ENCODE measurements around the gene RPS6KA3. TPM values are rescaled to one million over a fixed set of nuclear protein-coding genes. Genes with fewer than 3 reads are reported as not detected.

The RPS6KA3 gene
- total and polyA plus RNA-seq, 4 donors, result 12.5 to 81.4 (median 39.3) TPM

GRCh38 chrX:20260885-20261284, 5.8 kb downstream of the RPS6KA3 start:
- no peaks in the 10 kb centered on the region for H3K9me3 ChIP-seq (ENCODE audit: control insufficient read depth in 4 of 4, insufficient read depth in 3 of 4, low read length in 3 of 4)
- ATAC-seq (ENCODE audit: insufficient read depth, low FRiP score), result no peak
- WGBS, 2 donors, result 21 to 48% methylated on average over 2 of the region's 2 CpGs
- no peak overlapping the region for H3K27ac ChIP-seq (ENCODE audit: low read depth in 1 of 2, low read length in 1 of 2)
- H3K4me1 ChIP-seq (ENCODE audit: control insufficient read depth in 5 of 5, insufficient read depth in 5 of 5, low read length in 5 of 5), result peaks cover 0 to 7% (median 0%) of the 10 kb centered on the region in 5 donors
- TF ChIP-seq CTCF (IDR thresholded peaks at IDR 0.05; ENCODE audit: control extremely low read depth, extremely low read depth), result no peak
- H3K36me3 ChIP-seq (ENCODE audit: control insufficient read depth in 4 of 4, insufficient read depth in 4 of 4, low read length in 4 of 4), result peaks cover 0 to 1% (median 0%) of the 10 kb centered on the region in 4 donors
- no peak for DNase-seq
- H3K4me3 ChIP-seq, result no peak overlapping the region
- H3K9ac ChIP-seq (ENCODE audit: insufficient read depth in 1 of 2, low read length in 2 of 2), result no peak overlapping the region
- H3K27me3 ChIP-seq (ENCODE audit: control insufficient read depth in 3 of 3, insufficient read depth in 3 of 3, low read length in 2 of 3), result peaks cover 4 to 48% (median 25%) of the 10 kb centered on the region in 3 donors

- no peaks in the 10 kb centered on the region for H3K4me1 ChIP-seq (ENCODE audit: control insufficient read depth in 5 of 5, insufficient read depth in 5 of 5, low read length in 5 of 5)
- no peak for DNase-seq
- H3K9ac ChIP-seq (ENCODE audit: insufficient read depth in 1 of 2, low read length in 2 of 2), result no peak overlapping the region
- H3K4me3 ChIP-seq, result no peak overlapping the region
- no peak overlapping the region for H3K27ac ChIP-seq (ENCODE audit: low read depth in 1 of 2, low read length in 1 of 2)
- ATAC-seq (ENCODE audit: insufficient read depth, low FRiP score), result no peak
- no peaks in the 10 kb centered on the region for H3K9me3 ChIP-seq (ENCODE audit: control insufficient read depth in 4 of 4, insufficient read depth in 3 of 4, low read length in 3 of 4)
- 76 to 83% methylated on average over 4 of the region's 4 CpGs for WGBS, 2 donors
- H3K27me3 ChIP-seq (ENCODE audit: control insufficient read depth in 3 of 3, insufficient read depth in 3 of 3, low read length in 2 of 3), result peaks cover 0 to 37% (median 10%) of the 10 kb centered on the region in 3 donors
- TF ChIP-seq CTCF (IDR thresholded peaks at IDR 0.05; ENCODE audit: control extremely low read depth, extremely low read depth), result no peak
- peaks cover 0 to 2% (median under 1%) of the 10 kb centered on the region in 4 donors for H3K36me3 ChIP-seq (ENCODE audit: control insufficient read depth in 4 of 4, insufficient read depth in 4 of 4, low read length in 4 of 4)
These were observed 11.9 kb downstream of the RPS6KA3 start for GRCh38 chrX:20254712-20255299.

GRCh38 chrX:20253232-20253543, 13.5 kb downstream of the RPS6KA3 start:
- no peak overlapping the region for H3K27ac ChIP-seq (ENCODE audit: low read depth in 1 of 2, low read length in 1 of 2)
- TF ChIP-seq CTCF (IDR thresholded peaks at IDR 0.05; ENCODE audit: control extremely low read depth, extremely low read depth), result no peak
- ATAC-seq (ENCODE audit: insufficient read depth, low FRiP score), result no peak

More at GRCh38 chrX:20253232-20253543, 13.5 kb downstream of the RPS6KA3 start:
- no peak overlapping the region for H3K9ac ChIP-seq (ENCODE audit: insufficient read depth in 1 of 2, low read length in 2 of 2)
- 15 to 53% methylated on average over 1 of the region's 1 CpG for WGBS, 2 donors
- H3K27me3 ChIP-seq (ENCODE audit: control insufficient read depth in 3 of 3, insufficient read depth in 3 of 3, low read length in 2 of 3), result peaks cover 0 to 35% (median 8%) of the 10 kb centered on the region in 3 donors
- no peak overlapping the region for H3K4me3 ChIP-seq
- H3K4me1 ChIP-seq (ENCODE audit: control insufficient read depth in 5 of 5, insufficient read depth in 5 of 5, low read length in 5 of 5), result no peaks in the 10 kb centered on the region
- peaks cover 0 to 2% (median under 1%) of the 10 kb centered on the region in 4 donors for H3K36me3 ChIP-seq (ENCODE audit: control insufficient read depth in 4 of 4, insufficient read depth in 4 of 4, low read length in 4 of 4)
- DNase-seq, result no peak
- no peaks in the 10 kb centered on the region for H3K9me3 ChIP-seq (ENCODE audit: control insufficient read depth in 4 of 4, insufficient read depth in 3 of 4, low read length in 3 of 4)
